ENCODE data around the gene PRUNE2. TPM values are rescaled to one million over a fixed set of nuclear protein-coding genes. Genes with fewer than 3 reads are reported as not detected.

The PRUNE2 gene
- total RNA-seq, 2 experiments from 2014 or later, result not detected

DNA sequence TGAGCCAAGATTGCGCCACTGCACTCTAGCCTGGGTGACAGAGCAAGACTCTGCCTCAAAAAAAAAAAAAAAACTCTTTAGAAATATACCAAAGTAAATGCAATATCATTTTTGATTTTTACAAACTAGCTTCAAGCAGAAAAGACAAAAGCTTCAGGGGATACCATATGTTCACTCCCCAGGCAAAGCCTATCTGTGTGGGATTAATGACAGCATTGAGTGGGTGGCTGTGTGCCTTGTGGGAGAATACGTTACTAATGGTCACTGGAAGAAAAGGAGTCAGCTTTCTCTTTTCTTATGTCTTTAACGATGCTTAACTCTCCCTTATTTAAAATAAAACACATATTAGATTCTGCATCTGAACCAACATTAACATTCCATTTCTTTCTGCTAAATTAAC, 139.8 kb downstream of the PRUNE2 start:
- no peaks in the 10 kb centered on the region for H3K36me3 Mint-ChIP-seq (ENCODE audit: low read depth)
- H3K27ac Mint-ChIP-seq, result no peak overlapping the region
- no peaks in the 10 kb centered on the region for H3K36me3 ChIP-seq (ENCODE audit: insufficient read depth, low read length)
- CTCF ChIA-PET, result no interaction called here
- H3K4me3 Mint-ChIP-seq, result no peak overlapping the region
- ATAC-seq (ENCODE audit: poor library complexity), result no peak
- no peak for DNase-seq
- H3K9me3 ChIP-seq (ENCODE audit: control insufficient read depth in 1 of 2, insufficient read depth in 1 of 2, low read length in 2 of 2), result no peaks in the 10 kb centered on the region
- no peak overlapping the region for H3K27ac ChIP-seq (ENCODE audit: low read depth in 1 of 2, low read length in 2 of 2)
- no peaks in the 10 kb centered on the region for H3K9me3 Mint-ChIP-seq
- no peak overlapping the region for H3K4me3 ChIP-seq (ENCODE audit: low read length)
- no peaks in the 10 kb centered on the region for H3K4me1 ChIP-seq (ENCODE audit: insufficient read depth, low read length)
- H3K4me1 Mint-ChIP-seq (ENCODE audit: low read depth), result no peaks in the 10 kb centered on the region
- TF ChIP-seq, protein P1, sequence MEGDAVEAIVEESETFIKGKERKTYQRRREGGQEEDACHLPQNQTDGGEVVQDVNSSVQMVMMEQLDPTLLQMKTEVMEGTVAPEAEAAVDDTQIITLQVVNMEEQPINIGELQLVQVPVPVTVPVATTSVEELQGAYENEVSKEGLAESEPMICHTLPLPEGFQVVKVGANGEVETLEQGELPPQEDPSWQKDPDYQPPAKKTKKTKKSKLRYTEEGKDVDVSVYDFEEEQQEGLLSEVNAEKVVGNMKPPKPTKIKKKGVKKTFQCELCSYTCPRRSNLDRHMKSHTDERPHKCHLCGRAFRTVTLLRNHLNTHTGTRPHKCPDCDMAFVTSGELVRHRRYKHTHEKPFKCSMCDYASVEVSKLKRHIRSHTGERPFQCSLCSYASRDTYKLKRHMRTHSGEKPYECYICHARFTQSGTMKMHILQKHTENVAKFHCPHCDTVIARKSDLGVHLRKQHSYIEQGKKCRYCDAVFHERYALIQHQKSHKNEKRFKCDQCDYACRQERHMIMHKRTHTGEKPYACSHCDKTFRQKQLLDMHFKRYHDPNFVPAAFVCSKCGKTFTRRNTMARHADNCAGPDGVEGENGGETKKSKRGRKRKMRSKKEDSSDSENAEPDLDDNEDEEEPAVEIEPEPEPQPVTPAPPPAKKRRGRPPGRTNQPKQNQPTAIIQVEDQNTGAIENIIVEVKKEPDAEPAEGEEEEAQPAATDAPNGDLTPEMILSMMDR (IDR thresholded peaks at IDR 0.05), result no peak
- no peaks in the 10 kb centered on the region for H3K27me3 ChIP-seq (ENCODE audit: control insufficient read depth in 1 of 2, insufficient read depth in 2 of 2, low read length in 2 of 2)
- intact Hi-C loops (cut with DNase I, micrococcal nuclease), result no loop called here
- H3K27me3 Mint-ChIP-seq, result peaks cover 2% of the 10 kb centered on the region
- POLR2A ChIA-PET, result no interaction called here

DNA sequence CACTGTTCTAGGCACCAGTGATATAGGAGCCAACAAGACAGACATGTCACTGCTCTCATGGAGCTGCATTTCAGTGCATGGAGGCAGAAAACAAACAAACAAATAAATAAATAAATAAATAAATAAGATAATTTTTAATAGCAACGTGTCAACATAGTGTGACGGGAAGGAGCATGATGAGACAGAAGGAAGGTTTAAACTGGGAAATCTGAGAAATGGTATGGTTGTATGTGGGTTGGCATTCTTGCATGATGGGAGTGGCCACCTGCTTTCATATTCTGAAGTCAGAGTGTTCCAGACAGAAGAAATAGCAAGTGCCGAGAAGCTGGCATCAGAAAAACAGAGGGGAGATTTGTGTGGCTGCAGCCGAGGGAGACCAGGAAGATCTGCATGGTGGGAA, 141.8 kb downstream of the PRUNE2 start, which contains the start of gene PCA3:
Gene PCA3 (plus strand): TSS at position 301 of the 400 bp plus-strand sequence.
- Mint-ChIP-seq H3K4me1 (ENCODE audit: low read depth) (no peaks in the 10 kb centered on the region), H3K27me3 (peaks cover 6% of the 10 kb centered on the region), H3K4me3 (no peak within 1 kb of the TSS), H3K9me3 (no peaks in the 10 kb centered on the region), H3K36me3 (ENCODE audit: low read depth) (no peaks in the 10 kb centered on the region), H3K27ac (no peak within 1 kb of the TSS)
- H3K27me3 ChIP-seq (ENCODE audit: control insufficient read depth in 1 of 2, insufficient read depth in 2 of 2, low read length in 2 of 2), result no peaks in the 10 kb centered on the region
- ChIA-PET CTCF (no interaction called here), POLR2A (no interaction called here)
- H3K9me3 ChIP-seq (ENCODE audit: control insufficient read depth in 1 of 2, insufficient read depth in 1 of 2, low read length in 2 of 2), result no peaks in the 10 kb centered on the region
- DNase-seq (no peak), ATAC-seq (ENCODE audit: poor library complexity) (no peak)
- intact Hi-C loops (cut with DNase I, micrococcal nuclease), result no loop called here
- TF ChIP-seq, protein P1 (IDR thresholded peaks at IDR 0.05), result no peak
- H3K4me1 ChIP-seq (ENCODE audit: insufficient read depth, low read length), result no peaks in the 10 kb centered on the region
- no peak within 1 kb of the TSS for H3K27ac ChIP-seq (ENCODE audit: low read depth in 1 of 2, low read length in 2 of 2)
- H3K4me3 ChIP-seq (ENCODE audit: low read length), result no peak within 1 kb of the TSS
- H3K36me3 ChIP-seq (ENCODE audit: insufficient read depth, low read length), result no peaks in the 10 kb centered on the region

DNA sequence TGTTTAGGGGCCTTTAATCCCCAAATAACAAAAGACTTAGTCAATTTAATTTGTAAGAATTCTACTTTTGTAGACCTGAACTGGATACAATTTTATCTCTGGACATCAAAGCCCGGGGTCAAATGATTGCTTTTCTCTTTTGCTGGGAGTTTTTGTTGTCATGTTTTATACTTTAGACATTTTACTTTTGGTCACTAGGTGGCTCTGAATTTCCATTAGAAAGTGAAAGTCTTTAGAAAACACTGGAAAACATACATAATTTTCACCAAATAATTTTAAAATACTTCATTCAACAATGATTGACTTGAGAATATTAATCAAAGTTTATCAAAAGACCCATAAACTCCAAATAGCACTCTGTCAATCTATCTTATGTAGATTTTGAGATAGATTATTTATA, 144.5 kb downstream of the PRUNE2 start:
- Mint-ChIP-seq H3K27ac (no peak overlapping the region), H3K9me3 (no peaks in the 10 kb centered on the region), H3K36me3 (ENCODE audit: low read depth) (no peaks in the 10 kb centered on the region), H3K4me3 (no peak overlapping the region), H3K27me3 (peaks cover 8% of the 10 kb centered on the region), H3K4me1 (ENCODE audit: low read depth) (no peaks in the 10 kb centered on the region)
- TF ChIP-seq, protein P1 (IDR thresholded peaks at IDR 0.05), result no peak
- H3K36me3 ChIP-seq (ENCODE audit: insufficient read depth, low read length), result no peaks in the 10 kb centered on the region
- H3K4me3 ChIP-seq (ENCODE audit: low read length), result no peak overlapping the region
- intact Hi-C loops (cut with DNase I, micrococcal nuclease), result no loop called here
- DNase-seq (no peak), ATAC-seq (ENCODE audit: poor library complexity) (no peak)
- H3K9me3 ChIP-seq (ENCODE audit: control insufficient read depth in 1 of 2, insufficient read depth in 1 of 2, low read length in 2 of 2), result no peaks in the 10 kb centered on the region
- no peaks in the 10 kb centered on the region for H3K4me1 ChIP-seq (ENCODE audit: insufficient read depth, low read length)
- H3K27ac ChIP-seq (ENCODE audit: low read depth in 1 of 2, low read length in 2 of 2), result no peak overlapping the region
- CTCF ChIA-PET, result no interaction called here
- no peaks in the 10 kb centered on the region for H3K27me3 ChIP-seq (ENCODE audit: control insufficient read depth in 1 of 2, insufficient read depth in 2 of 2, low read length in 2 of 2)
- POLR2A ChIA-PET, result no interaction called here
